NCI-H748 (cell line): Measurements from ENCODE around the gene RNU1-3.
"Not testable (repeated sequence)": the region's sequence is repeated elsewhere in the genome, so short reads cannot be mapped to it uniquely, and the experiment has no call there.

Experiments
- DNase-seq: peaks from one replicate; lab custom pipeline; 2025; ENCODE audit not compliant: unreplicated experiment; lab: John Stamatoyannopoulos, UW

RNU1-3 gene

DNA sequence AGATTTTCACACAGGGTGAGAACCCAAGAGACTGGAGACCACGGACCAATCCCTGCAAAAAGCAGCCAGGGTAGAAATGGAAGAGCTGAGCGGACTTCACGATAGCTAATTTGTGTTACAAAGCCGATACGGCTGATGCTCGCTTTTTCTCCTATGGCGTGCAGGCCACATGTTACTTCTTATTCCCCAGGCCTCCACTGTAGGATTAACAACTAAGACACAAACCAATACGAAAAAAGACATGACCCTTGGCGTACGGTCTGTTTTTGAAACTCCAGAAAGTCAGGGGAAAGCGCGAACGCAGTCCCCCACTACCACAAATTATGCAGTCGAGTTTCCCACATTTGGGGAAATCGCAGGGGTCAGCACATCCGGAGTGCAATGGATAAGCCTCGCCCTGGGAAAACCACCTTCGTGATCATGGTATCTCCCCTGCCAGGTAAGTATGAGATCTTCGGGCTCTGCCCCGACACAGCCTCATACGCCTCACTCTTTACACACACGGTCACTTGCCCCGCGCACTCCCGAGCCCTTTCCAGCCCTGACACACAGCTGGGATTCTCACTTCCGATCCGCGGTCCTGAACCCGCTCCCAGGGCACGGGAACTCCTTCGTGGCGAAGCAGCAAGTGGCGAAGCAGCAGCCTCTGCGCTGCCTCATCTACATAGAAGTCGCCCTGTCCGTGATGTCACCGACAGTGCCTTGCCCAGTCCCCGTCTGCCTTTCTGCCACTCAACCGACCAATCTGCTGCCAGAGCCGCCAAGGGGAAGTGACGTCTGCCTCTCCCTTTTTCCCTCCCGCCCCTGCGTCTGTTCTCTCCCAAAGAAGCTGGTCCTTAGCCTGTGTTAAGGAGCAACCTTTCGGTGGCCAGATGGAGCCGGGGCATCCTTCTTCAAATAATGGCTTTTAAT lies at the start of gene RNU1-3:
RNU1-3 (minus strand) TSS at position 447 of the 912 bp plus-strand sequence.
- not testable (repeated sequence) for DNase-seq

DNA sequence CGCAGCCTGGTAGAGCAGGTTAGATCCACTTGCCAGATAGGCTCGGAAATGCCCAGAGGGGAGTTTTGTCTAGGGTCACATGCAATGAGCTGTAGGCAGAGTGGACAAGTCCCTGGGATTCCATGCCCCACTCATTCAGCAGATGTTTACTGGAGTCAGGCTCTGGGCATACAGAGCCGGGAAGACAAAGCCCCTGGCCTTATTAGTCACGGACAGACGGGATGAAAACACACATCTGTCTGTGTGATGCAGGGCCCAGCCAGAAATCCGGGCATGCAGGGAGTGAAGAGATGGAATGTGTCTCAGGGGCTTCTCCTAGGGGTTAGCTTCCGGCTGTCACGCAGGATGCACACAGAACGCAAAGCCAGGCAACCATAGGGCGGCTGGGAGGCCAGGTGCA lies 46.7 kb upstream of the RNU1-3 start:
- DNase-seq = not testable (repeated sequence)

DNA sequence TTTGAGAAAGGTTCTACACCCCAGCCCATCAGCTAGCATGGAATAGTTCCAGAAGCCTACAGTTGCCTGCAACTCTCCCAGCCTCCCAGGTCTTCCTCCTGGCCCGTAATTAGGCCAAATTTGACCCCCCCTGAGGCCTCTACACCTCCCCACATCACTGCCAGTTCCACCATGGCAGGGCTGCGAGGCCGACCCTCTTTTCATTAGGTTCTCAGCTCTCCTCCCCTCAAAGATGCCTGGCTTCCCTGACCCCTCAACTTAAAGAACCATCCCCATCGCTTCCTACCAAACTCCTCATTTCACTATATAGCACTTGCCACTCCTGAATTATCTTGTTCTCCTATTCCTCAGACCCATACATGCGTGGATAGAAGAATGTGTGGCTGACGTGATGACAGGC lies 46.2 kb upstream of the RNU1-3 start:
- not testable (repeated sequence) for DNase-seq

DNA sequence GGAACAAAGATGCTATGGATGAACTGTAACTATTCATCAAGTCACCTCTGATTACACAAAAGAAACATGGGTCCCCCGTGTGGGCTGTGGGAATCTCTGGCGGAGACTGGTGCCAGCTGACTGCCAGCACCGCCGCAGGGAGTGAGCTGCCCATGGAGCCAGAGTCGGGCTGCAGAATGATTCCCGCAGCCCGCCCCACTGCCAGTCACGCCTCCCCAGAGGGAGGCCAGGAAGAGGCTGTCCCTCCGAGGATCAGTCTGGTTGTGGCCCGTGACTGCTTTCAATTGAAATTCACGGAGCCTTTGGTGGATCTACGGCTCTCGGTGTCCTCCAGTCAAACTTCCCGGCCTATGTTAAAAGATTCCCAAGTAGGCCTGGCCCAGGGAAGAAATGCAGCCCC lies 45.8 kb upstream of the RNU1-3 start:
- not testable (repeated sequence) for DNase-seq

DNA sequence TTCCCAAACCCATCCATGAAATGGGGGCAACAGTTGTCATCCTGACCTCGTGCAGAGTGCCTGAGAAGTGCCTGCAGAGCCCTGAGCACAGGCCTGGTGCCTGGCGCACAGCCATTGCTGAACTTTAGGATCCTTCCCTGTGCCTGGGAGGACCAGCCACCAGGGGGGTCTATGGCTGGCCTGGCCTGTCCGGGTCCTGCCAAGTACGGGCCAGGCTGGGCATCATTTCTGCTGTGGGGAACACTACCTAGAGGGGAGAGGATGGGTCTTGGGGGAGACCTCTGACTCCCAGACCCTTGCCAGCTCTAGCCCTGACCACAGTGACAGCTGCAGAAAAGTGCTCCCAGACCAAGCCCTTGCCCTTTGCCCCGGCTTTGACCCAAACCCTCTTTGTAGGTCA lies 45.4 kb upstream of the RNU1-3 start:
- DNase-seq = not testable (repeated sequence)

DNA sequence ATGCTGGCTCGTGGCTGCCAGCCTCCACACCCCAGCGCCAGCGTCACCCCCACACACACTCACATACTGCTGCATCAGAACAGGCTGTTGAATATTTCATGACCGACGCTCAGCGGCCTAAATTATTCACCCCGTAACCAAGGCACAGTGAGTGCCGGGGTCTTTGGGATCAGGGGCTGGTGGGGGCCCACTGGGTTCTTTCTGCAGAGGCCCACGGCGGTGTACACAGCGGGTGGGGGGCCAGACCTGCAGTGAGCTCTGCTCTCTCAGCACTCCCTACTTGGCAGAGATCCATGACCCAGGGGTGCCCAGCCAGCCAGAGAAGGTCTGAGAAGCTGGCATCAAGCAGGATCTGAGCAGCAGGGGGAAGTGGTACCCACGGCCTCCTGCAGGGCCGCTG lies 43.9 kb upstream of the RNU1-3 start:
- DNase-seq = not testable (repeated sequence)

DNA sequence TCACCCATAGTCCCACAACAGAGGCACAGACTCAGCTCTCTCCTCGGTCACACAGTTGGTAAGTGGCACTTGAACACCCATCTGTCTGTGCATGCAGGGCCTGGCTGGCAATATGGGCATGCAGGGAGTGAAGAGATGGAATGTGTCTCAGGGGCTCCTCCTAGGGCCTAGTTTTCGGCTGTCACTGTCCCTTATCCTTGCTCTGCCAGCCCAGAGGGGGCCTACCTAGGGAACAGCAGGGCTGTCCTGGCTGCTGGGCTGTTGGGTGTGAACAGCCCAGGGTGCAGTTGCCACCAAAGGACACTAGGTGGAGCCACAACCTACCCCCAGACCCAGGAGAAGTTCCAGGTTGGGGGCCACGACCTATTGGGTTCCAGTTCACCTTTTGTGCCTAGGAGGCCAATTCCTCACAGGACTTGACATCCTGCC lies 42.9 kb upstream of the RNU1-3 start:
- peak; percentile 30 for DNase-seq

DNA sequence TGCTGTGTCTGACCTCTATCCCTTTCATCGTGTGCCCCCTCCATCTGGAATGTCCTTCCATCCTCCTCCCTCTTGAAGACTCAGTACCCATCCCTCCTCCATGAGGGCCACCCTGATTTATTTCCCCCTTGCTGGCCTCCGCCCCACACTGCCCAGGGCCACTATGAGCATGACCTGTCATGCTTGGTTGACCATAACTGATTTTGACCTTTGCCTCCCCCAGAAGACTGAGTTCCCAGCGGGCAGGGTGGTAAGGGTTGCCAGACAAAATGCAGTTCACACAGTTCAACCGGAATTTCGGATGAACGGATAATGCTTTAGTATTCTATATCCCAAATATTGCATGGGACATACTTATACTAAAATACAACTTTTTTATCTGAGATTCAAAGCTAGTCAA lies 42.0 kb upstream of the RNU1-3 start:
- not testable (repeated sequence) for DNase-seq

DNA sequence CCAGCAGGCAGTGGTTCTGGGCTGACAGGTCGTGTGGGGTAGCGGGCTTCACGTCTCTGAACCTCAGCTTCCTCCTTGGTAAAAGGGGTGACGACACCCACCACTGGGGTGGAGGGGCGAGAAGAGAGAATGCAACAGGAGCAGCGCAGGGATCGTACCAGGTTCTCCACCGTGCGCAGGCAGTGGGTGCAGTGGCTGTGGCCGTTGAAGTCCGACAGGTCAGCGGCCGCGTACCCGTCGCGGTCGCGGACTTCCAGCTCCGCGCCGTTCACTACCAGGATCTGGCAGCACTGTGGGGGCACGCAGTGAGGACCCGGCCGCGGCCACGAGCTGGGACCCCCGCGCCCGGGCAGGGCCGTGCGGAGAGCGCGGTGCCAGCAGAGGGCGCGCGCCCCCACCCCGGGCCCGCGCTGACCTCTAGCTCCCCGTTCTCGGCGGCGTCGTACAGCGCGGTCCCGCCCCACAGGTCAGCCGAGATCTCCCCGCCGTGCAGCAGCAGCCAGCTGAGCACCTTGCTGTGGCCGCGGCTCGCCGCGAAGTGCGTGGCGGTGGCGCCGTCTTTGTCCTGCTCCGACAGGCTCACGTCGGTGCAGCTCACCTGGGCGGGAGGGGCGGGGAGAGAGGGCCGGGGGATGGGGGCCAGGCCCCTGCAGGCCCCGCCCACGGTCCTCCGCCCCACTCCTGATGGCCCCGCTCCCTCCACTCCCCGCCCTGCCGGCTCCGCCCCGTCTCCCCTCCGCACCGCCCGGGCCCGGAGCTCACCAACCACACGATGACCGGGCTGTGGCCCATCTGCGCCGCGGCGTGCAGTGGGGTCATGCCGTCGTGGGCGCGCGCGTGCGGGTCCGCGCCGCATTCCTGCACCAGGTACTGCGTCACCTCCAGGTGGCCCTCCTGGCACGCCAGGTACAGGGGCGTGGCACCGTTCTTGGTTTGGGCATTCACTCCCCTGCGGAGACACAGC lies 40.7 kb upstream of the RNU1-3 start:
- peak; percentile 27 for DNase-seq

DNA sequence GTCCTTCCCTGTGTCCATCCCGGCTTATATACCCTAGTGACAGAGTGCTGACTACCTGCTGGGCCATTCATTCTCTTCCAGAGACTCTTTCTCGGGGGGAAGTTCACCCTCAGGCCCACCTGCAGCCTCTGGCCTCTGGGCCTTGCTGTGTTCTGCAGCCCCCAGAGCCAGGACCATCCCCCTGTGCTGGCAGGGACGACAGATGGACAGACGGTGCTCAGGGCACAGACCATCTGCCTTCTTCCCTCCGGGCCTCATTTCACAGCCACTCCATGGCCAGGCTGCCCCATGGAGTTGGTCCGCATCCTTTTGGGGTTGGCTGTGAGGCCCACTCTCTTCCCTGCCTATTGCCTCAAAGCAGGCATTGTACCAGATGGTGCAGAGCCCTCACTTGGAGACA lies 39.6 kb upstream of the RNU1-3 start:
- DNase-seq = not testable (repeated sequence)

DNA sequence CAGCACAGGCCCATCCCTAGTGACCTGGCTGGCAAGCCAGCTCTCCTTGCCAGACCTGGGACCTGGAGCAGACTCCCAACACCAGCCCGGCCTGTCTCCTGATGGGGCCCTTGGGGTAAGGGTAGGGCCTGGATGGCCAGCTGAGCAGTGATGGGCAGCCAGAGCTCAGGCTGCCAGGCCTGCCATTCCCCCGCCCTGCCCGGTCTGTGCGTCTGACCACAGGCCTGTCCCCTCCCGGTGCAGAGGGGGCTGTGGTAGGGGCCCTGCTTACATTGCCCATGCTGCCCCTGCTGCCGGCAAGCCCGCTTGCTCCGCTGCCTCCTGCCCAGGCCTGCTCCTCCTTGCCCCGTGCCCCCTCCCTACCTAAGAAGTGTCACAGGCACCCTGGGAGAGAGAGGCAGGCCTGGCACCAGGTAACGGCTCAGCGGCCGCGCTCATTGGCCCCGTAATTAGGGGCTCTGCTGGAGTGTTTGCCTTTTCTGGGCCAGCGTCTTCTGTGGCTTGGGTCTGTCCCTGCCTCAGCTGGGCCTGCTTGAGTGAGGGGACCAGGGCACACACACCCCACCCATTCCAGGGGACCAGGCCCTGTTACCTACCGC lies 37.9 kb upstream of the RNU1-3 start:
- not testable (repeated sequence) for DNase-seq

DNA sequence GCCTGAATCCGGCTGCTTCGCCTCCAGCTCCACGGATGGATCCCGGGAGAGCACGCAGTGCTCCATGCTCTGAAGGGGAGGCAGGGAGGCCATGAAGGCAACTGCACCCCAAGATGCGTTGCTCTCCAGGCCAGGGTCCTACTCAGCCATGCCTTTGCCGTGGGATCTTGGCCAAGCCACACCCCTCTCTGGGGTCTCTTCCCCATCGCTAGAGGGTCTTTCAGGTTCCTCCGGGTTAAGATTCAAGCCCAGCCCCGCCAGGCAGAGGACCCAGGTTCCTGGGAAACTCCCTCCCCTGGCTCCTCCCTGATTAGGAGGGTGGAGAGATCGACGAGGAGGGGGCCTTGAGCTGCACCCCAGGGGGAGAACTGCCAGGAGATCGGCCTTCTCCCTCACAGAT lies 37.3 kb upstream of the RNU1-3 start:
- DNase-seq = not testable (repeated sequence)

DNA sequence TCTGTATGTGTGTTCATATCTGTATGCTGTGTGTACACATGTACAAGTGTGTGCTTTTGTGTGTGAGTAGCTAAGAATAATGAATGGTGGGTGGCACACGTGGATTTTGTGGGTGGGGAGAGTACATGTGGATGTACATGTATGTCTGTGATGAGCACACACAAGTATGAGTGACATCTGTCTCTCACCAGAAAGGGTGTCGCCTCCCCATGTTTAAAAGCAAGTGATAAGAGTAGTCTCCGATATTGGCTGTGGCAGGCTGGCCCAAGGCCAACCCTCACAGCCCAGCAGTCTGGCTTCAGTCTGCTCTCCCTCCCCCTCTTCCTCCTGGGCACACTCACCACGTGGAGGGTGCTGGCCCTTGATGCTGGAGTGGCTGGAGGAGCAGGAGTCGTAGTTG lies 36.9 kb upstream of the RNU1-3 start:
- DNase-seq = not testable (repeated sequence)

DNA sequence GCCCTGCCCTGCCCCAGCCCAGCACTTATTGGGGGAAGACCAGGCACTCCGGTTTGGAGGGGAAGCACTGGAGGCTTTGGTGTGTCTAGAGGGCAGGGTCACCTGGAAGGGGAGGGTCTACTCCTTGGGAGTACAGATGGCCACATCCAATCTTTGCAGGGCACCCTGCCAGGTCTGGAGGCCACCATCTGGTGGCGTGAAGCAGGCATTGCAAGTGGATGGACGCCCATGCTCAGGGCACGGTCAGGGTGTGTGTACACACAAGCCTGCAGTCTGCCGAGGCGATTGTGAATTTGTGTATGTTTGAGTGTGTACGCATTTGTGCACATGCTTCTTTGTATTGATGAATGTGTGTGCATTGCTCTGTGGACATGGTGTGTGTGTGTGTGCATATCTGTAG lies 36.4 kb upstream of the RNU1-3 start:
- not testable (repeated sequence) for DNase-seq

DNA sequence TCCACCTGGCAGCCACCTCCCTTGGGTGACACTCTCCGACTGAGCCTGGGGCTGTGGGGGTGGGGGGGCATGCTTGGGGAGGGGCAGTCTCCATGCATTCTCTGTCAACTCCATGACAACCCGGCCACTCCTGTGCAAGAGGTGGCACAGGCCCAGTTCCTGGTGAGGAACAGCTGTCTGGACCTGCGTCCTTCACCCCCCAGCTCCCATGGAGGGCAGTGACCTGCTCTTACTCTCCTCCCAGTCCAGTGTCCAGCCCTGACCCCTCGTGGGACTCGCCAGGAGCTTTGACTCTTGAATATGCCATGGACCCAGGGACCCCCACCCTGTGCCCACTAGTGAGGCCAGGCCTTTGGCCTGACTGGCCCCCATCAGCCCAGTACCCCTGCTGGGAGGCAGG lies 35.5 kb upstream of the RNU1-3 start:
- not testable (repeated sequence) for DNase-seq

DNA sequence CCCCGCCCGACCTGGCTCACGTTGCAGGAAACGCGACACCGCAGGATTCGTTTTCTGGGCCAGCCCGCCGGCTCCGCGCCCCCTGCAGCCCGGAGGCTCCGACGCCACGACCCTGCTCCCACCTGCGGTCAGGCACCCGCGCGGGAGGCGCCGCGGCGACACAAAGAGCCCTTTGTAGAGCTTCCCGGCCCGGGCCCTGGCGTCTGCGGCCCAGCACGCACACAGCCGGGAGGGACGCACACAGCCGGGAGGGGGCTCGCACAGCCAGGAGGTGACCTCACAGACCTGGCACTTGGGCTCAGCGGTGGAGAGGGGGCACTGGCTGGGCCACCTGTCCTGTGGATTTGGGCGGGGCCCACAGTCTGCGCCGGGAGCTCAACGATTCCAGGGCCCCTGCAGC lies 34.4 kb upstream of the RNU1-3 start:
- DNase-seq = not testable (repeated sequence)

DNA sequence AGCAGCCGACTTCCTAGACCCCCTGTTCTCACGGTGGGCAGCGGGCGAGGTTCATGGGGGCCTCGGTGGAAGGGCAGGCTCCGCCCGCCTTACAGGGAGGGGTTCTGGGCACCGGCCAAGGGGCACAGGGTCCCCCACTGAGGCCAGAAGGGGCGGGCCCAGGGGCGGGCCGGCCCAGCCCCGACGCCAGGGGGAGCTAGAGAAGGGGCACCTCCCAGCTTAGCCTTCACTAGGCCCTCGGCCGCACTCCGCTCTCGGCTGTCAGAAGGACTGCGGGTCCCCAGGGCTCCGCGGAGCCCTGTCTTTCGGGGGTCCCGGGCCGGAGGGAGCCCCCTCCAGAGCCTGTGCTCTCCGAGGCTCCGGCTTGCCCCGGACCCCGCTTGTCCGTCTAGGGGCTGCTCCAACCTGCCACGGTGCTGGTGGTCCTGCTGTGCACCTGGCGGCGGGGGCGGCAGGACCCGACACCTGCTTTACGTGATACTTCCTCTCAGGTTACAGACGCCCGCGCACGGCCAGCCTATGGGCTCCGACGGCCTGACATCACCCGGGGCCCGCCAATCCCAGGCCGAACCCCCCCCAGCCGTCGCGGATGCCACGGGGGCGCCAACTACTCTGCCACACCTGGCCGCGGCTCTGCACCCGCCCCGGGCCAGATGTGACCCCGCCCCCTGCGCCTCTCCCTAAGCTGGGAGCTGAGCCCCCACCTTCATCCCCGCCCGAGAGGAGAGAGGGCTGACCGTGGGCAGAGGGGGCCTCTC lies 33.6 kb upstream of the RNU1-3 start:
- not testable (repeated sequence) for DNase-seq

DNA sequence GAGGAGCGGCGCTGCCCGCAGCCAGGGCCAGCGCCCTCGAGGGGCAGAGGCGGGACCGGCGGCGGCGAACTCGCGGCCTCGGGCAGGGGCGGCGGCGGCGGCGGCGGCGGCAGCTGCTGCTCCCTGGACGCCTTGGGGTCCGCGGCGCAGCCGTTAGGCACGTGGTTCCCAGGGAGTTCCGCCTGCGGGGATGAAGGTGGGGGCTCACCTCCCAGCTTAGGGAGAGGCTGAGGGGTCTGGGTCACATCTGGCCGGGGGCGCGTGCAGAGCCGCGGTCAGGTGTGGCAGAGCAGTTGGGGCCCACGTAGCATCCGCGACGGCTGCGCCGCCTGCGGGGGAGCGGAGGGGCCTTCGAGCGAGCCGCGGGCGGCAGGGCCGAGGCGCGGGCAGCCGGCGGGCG lies 32.7 kb upstream of the RNU1-3 start:
- not testable (repeated sequence) for DNase-seq

DNA sequence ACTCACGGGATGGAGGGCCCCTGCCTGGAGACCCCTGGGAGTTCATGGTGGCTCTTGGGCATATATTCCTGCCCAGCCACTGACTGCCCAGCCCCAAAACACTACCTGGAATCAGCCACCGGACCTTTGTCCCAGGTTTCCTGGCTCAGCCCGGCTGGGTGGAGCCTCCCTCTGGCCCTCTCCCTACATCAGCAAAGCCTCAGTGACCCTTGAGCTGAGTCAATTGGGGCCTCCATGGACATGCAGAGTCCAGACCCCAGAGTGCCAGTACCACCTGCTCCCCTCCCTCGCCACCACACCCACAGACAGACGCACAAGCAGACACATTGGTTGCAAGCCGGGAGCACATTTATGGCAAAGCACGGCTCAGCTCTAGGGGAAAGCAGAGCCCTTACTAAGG lies 30.4 kb upstream of the RNU1-3 start:
- not testable (repeated sequence) for DNase-seq

DNA sequence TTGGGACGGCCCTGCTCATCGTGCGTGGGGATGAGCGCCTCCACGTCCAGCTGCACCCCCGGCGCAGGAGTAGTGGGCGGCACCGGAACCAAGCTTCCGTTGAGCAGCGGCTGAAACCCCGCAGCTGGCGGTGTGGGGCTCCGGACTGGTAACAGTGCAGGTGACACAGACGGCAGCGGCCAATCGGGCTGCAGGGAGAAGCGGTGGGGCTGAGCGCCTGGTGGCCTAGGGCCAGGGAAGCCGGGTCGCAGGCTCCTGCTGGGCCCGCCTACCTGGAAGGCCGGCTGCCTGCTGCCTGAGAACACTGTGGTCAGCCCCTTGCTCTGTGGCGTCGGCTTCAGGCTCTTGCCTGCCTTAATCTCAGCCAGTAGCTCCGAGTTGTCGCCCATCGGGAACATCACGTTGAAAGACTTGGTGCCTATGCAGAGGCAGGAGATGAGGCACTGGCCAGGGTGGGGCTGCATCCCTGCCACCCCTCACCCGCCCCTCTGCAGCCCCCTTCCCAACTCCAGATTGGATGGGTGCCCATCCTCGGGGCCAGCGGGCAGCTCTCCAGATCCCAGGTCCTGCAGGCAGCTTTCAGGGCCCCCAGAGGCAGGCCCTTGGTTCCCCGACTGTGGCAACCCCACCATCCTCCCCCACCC lies 29.9 kb upstream of the RNU1-3 start:
- DNase-seq = not testable (repeated sequence)
